Lower lobe of right lung (tissue), 2 donors: ENCODE measurements around the gene TCF25. TPM values are rescaled to one million over a fixed set of nuclear protein-coding genes. Genes with fewer than 3 reads are reported as not detected.

Source experiments
- ATAC-seq, 2 donors: fragments of 200-7000 bp; cut with Tn5 transposase; one replicate each; pipeline ENCODE4 v1.9.1; 2020 to 2022; ENCODE audit warnings: mild to moderate bottlenecking in 2 of 2, moderate library complexity in 2 of 2
- DNase-seq: peaks from one replicate; pipeline ENCODE4 v3.0.0-alpha.2; 2020
- H3K27ac ChIP-seq: fragments of 200-600 bp; one replicate; pipeline ENCODE4 v1.8.0; 2022
- H3K27me3 ChIP-seq: fragments of 200-600 bp; one replicate; pipeline ENCODE4 v1.8.0; 2022; ENCODE audit warnings: low read depth
- H3K36me3 ChIP-seq: fragments of 200-600 bp; one replicate; pipeline ENCODE4 v1.8.0; 2022; ENCODE audit warnings: mild to moderate bottlenecking
- H3K4me1 ChIP-seq: fragments of 200-600 bp; one replicate; pipeline ENCODE4 v1.8.0; 2022
- H3K4me3 ChIP-seq: fragments of 200-600 bp; one replicate; pipeline ENCODE4 v1.8.0; 2022; ENCODE audit warnings: mild to moderate bottlenecking
- H3K9me3 ChIP-seq: fragments of 200-600 bp; one replicate; pipeline ENCODE4 v1.8.0; 2022
- intact Hi-C: fragments of 100-400 bp; cut with DNase I; formaldehyde crosslinking; loops from one replicate; pipeline ENCODE4 v1.11.0; 2022
- total RNA-seq: library from RNA; stranded (reverse); fragmentation: NEBNext Ultra II Directional; extraction: Animal tissue kit (Norgen Biotek cat#: 25700); gene quantifications from one replicate; pipeline ENCODE4 v1.2.1, GENCODE V29; 2021
- TF ChIP-seq, protein P1 (sequence below): fragments of 200-600 bp; IDR thresholded peaks from one replicate; pipeline ENCODE4 v1.8.0; 2022; ENCODE audit warnings: antibody characterized with exemption, mild to moderate bottlenecking
- donor health status: DM: no; HTN: yes; CAD: no; lungs with severe emphysema.

The TCF25 gene
- total RNA-seq, 1 donor from 2014 or later: 152 TPM

DNA sequence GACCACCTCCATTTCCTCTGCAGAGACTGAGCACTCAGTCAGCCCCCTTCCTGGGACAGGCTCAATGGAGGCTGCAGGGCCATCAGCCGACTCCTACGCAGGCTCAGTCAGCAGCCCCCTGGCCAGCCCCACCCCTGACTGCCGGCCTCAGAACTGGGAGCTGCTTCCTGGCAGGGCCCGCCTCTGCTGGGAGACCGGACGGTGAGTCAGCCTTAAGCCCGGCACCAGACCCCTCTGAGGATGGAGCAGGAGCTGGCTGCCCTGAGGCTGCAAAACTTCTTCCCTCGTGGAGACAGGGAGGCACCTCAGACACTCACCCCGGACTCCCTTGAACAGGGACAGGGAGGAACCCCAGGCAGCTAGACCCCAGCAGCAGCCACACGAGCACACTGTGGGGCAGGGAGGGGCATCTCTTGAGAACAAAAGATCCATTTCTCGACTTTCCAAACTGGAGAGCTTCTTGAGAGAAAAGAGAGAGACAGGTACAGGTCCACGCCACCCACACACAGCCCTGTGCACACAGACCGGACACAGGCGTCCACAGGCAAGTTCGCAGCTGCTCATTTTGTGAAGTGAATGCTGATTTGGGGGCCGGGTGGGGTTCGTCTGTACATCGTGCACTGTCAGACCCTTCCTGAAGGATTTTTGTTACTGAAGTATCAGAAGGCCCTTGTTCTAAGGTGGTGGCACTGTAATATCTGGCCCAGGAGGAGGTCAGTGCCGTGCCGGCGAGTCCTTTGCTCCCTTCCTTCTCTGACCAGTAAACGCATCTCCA, 48.5 kb downstream of the TCF25 start:
- ATAC-seq: peak; percentile 35 to 40
- Histone ChIP-seq H3K27me3 (peaks cover 60% of the 10 kb centered on the region), H3K27ac (peak overlapping the region; percentile 78), H3K4me3 (peak overlapping the region; percentile 60), H3K4me1 (peaks cover 74% of the 10 kb centered on the region), H3K9me3 (no peaks in the 10 kb centered on the region), H3K36me3 (no peaks in the 10 kb centered on the region)
- TF ChIP-seq, protein P1, sequence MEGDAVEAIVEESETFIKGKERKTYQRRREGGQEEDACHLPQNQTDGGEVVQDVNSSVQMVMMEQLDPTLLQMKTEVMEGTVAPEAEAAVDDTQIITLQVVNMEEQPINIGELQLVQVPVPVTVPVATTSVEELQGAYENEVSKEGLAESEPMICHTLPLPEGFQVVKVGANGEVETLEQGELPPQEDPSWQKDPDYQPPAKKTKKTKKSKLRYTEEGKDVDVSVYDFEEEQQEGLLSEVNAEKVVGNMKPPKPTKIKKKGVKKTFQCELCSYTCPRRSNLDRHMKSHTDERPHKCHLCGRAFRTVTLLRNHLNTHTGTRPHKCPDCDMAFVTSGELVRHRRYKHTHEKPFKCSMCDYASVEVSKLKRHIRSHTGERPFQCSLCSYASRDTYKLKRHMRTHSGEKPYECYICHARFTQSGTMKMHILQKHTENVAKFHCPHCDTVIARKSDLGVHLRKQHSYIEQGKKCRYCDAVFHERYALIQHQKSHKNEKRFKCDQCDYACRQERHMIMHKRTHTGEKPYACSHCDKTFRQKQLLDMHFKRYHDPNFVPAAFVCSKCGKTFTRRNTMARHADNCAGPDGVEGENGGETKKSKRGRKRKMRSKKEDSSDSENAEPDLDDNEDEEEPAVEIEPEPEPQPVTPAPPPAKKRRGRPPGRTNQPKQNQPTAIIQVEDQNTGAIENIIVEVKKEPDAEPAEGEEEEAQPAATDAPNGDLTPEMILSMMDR: no peak
- intact Hi-C loops: no loop called here
- DNase-seq: no peak

DNA sequence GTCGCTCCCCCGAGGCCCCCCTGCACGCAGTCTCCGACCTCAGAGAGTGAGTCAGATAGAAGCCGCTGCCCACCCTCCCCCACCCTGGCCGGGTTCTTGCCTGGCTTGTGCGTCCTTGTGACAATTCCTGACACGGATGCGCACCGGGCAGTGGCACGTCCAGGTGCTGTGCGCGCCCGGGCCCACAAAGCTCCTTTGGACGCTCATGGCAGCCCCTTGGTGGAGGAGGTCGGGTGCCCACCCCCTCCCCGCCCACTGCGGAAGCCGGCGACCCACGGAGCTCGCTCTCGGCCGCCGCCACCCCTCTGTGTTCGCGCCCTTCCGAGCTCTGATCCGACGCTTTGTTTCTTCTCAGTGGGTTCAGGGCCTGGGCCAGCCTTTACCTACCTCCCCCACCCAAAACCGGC, 49.1 kb downstream of the TCF25 start:
- DNase-seq (no peak), ATAC-seq (peak; percentile 4)
- H3K27me3 ChIP-seq: peaks cover 66% of the 10 kb centered on the region
- no peaks in the 10 kb centered on the region for H3K9me3 ChIP-seq
- intact Hi-C loops: no loop called here
- TF ChIP-seq, protein P1: no peak
- H3K4me3 ChIP-seq: peak overlapping the region; percentile 60
- peaks cover 69% of the 10 kb centered on the region for H3K4me1 ChIP-seq
- peak overlapping the region; percentile 78 for H3K27ac ChIP-seq
- no peaks in the 10 kb centered on the region for H3K36me3 ChIP-seq

DNA sequence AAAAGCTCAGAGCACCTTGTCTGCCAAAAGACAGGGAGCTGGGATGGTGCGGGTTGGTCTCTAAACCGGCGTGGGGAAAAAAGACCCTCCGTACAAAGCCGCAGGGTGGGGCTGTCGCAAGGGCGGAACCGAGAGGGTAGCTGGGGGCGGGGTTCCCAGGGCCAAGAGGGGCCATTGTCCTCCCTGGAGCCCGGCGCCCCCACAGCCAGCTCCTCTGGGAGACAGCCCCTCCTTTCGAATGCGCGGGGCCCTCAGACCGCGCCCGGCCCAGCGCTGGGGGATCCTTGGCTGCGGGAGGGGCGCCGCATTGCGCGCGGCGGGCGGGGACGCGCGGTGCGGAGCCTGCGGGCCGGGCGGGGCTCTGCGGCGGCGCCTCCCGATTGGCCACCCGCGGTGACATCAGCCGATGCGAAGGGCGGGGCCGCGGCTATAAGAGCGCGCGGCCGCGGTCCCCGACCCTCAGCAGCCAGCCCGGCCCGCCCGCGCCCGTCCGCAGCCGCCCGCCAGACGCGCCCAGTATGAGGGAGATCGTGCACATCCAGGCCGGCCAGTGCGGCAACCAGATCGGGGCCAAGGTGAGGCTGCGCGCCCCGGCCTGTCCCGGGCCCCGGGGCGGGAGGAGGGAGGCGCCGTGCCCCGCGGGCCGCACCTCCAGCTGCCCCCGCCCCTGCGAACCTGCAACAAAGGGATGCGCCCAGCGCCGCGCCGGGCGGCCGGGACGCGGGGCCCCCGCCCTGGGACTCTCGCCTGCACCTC, 49.7 kb downstream of the TCF25 start, which contains the start of gene TUBB3:
Gene TUBB3 (plus strand): TSS at position 459 of the 756 bp plus-strand sequence. CDS start 60 bp downstream, at position 519.
- peak; percentile 67 for DNase-seq
- no peaks in the 10 kb centered on the region for H3K9me3 ChIP-seq
- H3K36me3 ChIP-seq: no peaks in the 10 kb centered on the region
- intact Hi-C loops: no loop called here
- peak within 1 kb of the TSS; percentile 78 for H3K27ac ChIP-seq
- H3K27me3 ChIP-seq: peaks cover 70% of the 10 kb centered on the region
- H3K4me3 ChIP-seq: peak within 1 kb of the TSS; percentile 60
- TF ChIP-seq, protein P1: no peak
- ATAC-seq: peak; percentile 42 to 53
- H3K4me1 ChIP-seq: peaks cover 63% of the 10 kb centered on the region

DNA sequence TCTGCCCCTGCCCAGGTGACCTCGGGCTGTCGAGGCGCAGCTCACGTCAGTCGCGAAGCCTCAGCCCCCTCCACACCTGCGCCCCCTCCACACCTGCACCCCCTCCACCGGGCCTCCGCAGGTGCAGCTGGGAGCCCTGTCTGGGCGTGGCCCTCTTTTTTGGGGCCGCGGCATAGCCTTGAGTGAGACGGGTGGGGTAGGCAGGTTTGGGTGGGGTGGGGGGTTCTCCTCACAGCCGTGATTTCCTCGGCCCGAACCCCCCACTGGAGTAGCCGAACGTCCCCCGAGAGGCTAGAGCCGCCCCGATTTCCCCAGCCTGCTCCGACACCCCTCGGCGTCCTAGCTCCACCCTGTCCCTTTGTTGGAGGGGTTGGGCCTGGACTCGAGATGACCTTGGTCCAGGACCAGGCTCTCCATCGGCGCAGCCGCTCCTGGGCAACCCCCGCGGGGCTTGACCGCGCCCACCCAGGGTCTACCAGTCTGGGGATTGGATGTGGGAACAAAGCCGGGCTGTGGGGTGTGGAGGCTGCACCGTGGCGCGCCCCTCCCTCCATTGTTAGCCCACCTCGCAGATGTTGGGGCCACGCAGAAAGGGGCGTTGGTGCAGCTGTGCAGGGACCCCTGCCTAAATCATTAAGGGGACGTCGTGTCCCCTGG, 50.4 kb downstream of the TCF25 start:
- Histone ChIP-seq H3K27ac (no peak overlapping the region), H3K4me1 (peaks cover 56% of the 10 kb centered on the region), H3K9me3 (no peaks in the 10 kb centered on the region), H3K4me3 (peak overlapping the region; percentile 60), H3K27me3 (peaks cover 73% of the 10 kb centered on the region), H3K36me3 (no peaks in the 10 kb centered on the region)
- no peak for ATAC-seq
- TF ChIP-seq, protein P1: no peak
- intact Hi-C loops: no loop called here
- no peak for DNase-seq

DNA sequence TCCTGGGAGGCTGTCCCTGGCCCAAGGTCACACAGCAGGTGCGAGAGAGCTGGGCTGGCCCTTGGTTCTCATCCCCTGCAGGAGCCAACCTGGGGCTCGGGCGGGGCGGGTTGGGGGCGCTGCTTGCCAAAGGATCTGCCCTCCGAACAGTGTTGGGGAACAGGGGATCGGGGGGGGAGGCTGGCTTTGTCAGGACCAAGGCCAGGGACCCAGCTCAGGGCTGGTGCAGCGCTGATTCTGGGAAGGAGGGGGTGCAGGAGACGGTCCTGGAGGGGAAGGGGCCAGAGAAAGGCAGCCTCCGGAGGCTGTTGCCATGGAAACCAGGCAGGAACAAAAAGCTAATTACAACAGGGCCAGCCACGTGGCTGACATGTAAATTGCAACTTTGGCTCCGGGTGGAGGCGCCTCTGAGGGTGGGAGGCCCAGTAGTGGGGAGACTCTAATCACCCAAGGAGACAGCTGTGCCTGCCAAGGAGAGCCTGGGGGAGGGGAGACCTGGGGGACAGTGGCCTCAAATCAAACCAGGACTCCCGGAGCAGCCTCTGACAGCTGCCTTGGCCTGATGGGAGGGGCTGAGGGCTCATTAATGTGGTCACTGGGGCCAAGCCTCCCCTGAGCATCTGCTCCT, 51.0 kb downstream of the TCF25 start:
- intact Hi-C loops: no loop called here
- no peak overlapping the region for H3K27ac ChIP-seq
- H3K9me3 ChIP-seq: no peaks in the 10 kb centered on the region
- ATAC-seq: no peak
- H3K4me1 ChIP-seq: peaks cover 51% of the 10 kb centered on the region
- H3K4me3 ChIP-seq: no peak overlapping the region
- no peak for DNase-seq
- H3K27me3 ChIP-seq: peaks cover 73% of the 10 kb centered on the region
- TF ChIP-seq, protein P1: no peak
- H3K36me3 ChIP-seq: no peaks in the 10 kb centered on the region
